Eye (tissue), 1 donor: ENCODE data around the gene FAM3C.
"Not testable (repeated sequence)": the region's sequence is repeated elsewhere in the genome, so short reads cannot be mapped to it uniquely, and the experiment has no call there.

Source experiments
- DNase-seq: peaks from one replicate; pipeline ENCODE4 v3.0.0-alpha.2; 2015

The FAM3C gene

DNA sequence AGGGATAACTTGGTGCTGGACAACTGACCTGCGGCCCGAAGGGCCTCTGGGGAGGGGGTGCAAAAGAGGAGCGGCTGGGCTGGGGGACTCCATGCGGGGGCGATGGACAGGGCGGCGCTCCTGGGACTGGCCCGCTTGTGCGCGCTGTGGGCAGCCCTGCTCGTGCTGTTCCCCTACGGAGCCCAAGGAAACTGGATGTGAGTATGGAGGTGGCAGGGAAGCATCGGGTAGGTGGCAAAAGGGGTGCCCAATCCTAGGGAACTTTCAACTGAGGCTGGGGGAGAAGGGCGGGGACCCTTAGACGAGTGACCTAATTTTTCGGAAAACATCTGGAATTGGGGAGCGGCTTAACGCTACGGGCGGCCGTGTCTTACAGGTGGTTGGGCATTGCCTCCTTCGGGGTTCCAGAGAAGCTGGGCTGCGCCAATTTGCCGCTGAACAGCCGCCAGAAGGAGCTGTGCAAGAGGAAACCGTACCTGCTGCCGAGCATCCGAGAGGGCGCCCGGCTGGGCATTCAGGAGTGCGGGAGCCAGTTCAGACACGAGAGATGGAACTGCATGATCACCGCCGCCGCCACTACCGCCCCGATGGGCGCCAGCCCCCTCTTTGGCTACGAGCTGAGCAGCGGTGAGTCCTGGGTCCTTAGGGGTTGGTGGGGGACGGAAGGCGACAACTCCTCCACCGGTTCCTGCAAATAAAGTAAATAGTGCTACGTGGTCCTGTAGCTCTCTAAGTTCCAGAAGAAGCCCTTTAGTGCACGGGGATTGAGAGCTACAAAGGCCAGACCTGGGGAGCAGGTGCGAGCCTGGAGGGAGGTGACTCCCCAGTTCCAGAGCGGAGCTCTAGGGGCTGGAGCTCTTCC, 66.7 kb downstream of the FAM3C start:
- DNase-seq: peak; percentile 76

DNA sequence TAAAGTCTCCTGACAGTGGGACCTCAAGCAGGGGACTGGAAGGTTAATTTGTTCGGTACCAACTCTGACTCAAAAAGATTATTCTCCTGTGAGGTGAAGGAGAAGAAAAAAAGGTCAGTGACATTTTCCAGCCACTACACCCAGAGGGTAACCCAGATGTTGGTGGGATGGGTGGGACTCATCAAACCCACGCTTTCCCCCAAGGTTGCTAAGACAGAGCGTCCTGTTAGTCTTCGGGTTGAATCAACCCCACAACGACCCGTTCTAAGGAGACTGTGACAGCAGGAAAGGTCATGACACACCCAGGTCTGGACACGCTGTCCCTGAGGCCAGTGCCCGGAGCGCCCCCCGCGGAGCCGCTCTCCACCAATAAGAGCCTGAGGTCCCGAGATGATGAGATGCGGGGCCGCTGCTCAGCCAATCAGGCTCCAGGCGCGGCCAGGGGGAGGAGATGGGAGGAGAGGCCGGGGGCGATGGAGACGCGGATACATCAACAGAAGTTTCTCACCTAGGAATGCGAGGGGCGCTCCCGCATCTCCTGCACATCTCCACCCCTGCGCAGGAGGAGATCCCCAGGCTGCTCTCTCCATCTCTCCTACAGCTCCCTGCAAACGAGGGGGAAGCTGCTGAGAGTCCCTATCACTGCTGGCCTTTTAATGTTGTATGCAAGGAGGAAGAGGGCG, 67.5 kb downstream of the FAM3C start, which contains the start of gene WNT16:
TSS of gene WNT16 (plus strand) at position 493 of the 683 bp plus-strand sequence. CDS start 293 bp downstream, outside the sequence.
- peak; percentile 75 for DNase-seq

- DNase-seq: no peak
Observed at GRCh38 chr7:121327671-121328070, 68.4 kb downstream of the FAM3C start.

DNA sequence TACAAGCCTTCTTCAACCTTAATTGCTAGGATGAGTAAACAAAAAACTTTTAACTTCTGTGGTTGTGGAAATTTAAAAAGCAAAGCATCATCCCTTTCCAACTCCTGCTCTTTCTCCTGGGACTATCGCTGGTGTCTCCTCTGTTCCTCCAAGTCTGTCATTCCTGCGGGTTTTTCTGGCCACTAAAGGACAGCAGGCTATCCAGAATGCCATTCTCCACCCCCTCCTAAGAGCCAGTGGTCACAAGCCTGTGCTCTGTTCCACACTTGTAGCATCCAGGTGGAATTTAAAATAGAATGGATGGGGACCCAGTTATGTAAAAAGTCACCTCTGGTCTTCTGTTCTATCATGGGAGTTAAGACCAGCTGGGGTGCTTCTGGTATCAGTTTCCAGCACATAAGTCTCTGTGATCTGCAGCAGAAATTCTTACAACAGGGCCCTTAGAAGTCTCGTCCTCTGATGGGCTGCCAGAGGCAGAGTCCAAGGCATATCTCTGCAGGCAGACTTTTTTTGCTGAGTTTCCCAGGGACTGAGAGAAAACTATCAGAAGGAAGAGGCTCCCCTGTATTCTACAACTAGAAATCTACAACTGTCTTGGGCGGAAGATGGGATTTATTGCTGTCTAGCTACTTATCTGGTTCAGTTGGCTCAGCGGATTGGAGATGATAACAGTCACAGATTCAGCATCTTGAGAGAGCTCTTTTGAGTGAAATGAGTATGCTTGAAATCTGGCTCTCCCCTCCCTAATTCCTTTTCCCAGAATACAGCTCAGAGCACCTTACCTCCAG, 72.4 kb downstream of the FAM3C start:
- DNase-seq: no peak

- DNase-seq: no peak
Observed at GRCh38 chr7:121322460-121322859, 73.6 kb downstream of the FAM3C start.

GRCh38 chr7:121315170-121315569, 80.9 kb downstream of the FAM3C start:
- not testable (repeated sequence) for DNase-seq

DNA sequence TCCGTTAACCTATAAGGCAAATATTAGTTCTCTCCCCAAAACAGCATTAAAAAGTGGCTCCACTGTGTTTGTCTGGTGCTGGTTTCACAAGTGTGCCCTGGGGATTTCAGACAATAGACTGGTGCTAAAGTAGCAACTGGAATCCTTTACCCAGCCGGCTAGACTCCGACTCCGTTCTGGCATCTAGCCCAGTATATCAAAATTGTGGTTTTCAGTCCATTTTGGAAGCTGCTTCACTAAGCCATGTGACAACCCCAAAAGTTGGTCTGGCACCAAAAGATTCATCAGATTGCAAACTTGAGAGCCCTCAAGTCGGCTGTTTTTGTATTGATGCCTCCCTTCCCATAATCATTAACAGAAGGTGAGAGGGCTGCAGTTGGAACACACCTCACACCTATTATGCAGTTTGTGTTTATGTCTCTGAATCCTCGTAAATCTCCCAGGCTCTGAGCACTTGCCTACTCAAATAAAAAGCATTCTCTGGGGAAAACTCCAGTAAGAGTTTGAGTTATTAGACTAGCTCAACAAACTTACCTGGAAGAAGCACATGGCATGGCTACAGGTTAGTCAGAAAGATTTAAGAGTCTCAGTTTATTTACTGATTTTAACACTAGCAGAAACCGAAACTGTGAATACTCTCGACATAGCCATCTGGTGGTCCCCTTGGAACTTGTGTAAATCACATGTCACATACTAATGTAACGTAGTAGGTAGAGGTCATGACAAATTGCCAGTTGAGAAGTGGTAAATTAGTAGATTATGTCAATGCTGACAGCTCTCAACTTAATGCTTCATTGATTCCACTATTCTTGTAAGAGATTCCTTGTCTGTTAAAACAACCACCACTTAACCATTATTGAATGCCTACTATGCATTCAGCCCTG, 82.1 kb downstream of the FAM3C start:
- peak; percentile 62 for DNase-seq

DNA sequence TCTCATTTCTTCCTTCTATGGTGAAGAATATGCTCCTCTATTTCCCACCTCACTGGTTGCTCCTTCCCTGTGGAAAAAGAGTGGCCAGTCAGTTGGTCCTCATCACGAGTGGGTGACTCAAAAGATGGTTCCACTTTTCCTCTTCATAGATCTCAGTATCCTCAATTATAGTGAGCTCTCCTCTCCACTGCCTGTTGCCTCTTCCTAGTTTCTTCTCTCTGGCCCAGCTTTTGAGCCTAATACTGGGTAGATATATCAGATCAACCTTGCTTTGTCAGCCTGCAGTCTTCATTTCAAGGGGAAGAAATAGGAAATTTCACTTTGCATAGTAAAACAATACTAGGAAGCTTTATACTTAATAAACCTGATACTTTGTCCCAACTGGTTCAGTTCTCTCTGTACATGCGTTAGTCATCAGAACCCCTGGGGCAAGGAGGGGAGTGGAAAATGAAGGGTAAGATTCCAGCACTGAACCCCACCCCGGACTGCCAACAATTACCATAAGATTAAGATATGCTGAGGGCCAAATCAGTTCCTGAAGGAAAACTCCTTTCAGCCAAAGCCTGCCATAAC, 82.8 kb downstream of the FAM3C start:
- no peak for DNase-seq

- no peak for DNase-seq
Observed at GRCh38 chr7:121307021-121307574, 89.0 kb downstream of the FAM3C start.

- DNase-seq: no peak
Observed at GRCh38 chr7:121306565-121306964, 89.5 kb downstream of the FAM3C start.

DNA sequence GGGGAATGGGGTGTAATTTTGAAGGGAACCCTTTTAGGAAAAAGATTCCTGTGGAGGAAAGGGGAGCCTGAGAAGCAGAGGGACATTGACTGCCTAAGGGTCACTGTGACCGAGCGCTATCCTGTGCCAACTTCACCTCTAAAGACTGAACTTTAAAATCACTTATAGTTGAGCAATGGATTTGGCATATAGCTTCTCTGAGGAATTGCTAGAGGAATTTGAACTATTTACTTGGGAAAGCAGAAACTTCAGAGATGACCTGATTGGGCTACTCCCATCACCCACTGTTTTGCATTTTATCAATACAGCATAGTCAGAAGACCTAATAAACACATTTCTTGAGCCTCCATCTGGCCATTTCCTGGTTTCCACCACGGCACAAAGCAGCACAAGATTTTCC, 91.0 kb downstream of the FAM3C start:
- DNase-seq: no peak

GRCh38 chr7:121304102-121304658, 91.9 kb downstream of the FAM3C start:
- peak; percentile 51 for DNase-seq

DNA sequence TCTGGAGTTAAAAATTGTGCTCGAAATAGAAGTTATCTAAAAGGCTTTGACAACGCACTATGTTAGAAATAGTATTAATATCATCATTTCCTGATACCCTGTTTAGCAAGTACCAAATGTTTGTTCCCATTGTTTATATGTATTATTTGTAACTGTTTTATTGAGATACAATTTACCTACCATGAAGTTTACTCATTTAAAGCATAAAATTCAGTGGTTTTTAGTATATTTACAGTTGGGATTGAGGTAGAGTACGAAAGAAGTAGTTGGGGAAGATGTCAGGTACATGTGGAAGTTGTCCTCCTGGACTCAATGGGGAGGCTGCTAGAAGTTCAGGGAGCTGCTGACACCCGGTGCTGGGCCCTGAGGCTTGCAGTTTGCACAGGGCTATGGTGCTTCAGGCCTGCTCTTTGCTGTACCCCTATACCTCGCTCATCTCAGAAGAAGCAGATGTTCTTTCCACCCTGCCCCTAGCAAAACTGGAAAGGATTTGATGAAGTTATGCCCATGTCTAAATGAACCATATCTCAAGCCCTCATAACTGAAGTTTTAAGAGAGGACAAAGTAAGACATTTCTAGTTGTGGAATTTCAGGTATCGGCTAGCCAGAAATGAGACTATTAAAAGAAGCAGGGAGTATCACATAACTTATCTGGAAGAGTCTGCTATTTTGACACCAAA, 92.5 kb downstream of the FAM3C start:
- no peak for DNase-seq

- DNase-seq: no peak
Observed at GRCh38 chr7:121302214-121302745, 93.8 kb downstream of the FAM3C start.

- peak; percentile 43 for DNase-seq
Observed at GRCh38 chr7:121301446-121302213, 94.5 kb downstream of the FAM3C start.

GRCh38 chr7:121300685-121301420, 95.3 kb downstream of the FAM3C start:
- DNase-seq: no peak
